ENCODE data around the gene ADAM19. TPM values are rescaled to one million over a fixed set of nuclear protein-coding genes. Genes with fewer than 3 reads are reported as not detected.

The ADAM19 gene
- total and polyA plus RNA-seq, 2 of the 4 experiments (the other 2 are of a cell fraction): 35.5 to 49.2 TPM

DNA sequence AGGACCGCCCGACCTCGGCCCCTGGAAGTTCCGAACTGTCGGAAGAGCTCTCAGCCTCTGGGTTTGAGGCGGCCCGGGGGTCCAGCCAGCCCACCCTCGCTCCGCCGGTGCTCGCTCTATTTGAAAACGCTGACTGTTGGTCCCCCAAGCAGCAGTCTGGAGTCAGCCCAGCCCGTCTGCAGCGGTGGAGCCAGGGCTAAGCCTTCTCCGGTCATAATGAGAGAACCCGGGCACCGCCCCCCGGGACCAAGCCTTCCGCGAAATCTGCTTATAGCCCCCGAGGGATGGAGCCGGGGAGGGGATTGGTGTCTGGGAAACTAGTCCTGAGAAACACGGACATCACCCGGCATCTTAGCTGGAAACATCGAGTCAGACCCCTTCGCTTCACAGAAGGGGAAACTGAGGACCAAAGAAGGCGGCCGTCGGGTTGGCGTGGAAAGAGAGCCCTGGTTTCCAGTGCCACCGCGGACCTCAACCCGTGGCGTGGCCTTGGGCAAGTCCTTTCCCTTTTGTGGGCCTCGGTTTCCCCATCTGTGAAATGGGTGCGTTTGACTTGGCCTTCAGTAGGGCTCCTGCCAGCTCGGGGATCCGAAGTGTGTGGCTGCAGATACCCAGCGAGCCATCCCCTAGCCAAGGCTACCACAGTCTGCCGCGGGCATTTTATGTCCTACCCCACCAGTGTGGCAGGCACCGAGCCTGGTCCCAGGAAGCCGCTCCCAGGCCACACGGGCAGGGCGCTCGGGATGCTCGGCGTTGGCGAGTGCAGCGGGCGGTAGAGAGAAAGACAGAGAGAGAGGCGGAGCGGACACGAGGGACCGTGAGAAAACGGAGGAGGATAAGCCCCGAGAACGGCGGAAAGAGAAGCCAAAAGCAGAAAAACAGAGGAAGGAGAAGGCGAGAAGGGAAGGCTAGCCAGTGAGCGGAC is 857 bp downstream of the ADAM19 start:
- peak overlapping the region; percentile 80 for H3K4me3 ChIP-seq (ENCODE audit: insufficient read depth, low read depth, low read length)
- H3K23ac ChIP-seq (ENCODE audit: low read depth, low read length): peak overlapping the region; percentile 99
- H3K27me3 ChIP-seq (ENCODE audit: control insufficient read depth, insufficient read depth, low read length): no peaks in the 10 kb centered on the region
- peaks cover 5 to 41% of the 10 kb centered on the region in 2 experiments; a peak in 3 of 4 replicates for H3K79me1 ChIP-seq (ENCODE audit: low read depth in 1 of 2, low read length in 2 of 2)
- H3K9me1 ChIP-seq (ENCODE audit: insufficient read depth, low read length): peaks cover 18% of the 10 kb centered on the region
- H4K91ac ChIP-seq (ENCODE audit: insufficient read depth, low read depth, low read length): peak overlapping the region; percentile 85
- dilution Hi-C loops (cut with HindIII; ENCODE audit: low sequenced_read_pairs, unreplicated experiment) (no loop called here), intact Hi-C loops (cut with micrococcal nuclease) (loop anchor here (2.0 to 5.0 kb wide), 4 partner anchors 58 to 143 kb away; no protein-coding TSS in a partner anchor), in situ Hi-C loops (cut with MboI; ENCODE audit: low sequenced_read_pairs) (loop anchor here (25.0 kb wide), 1 partner anchor 1613 kb away; no protein-coding TSS in a partner anchor)
- H2BK5ac ChIP-seq (ENCODE audit: low read depth, low read length, poor library complexity, severe bottlenecking): peak overlapping the region; percentile 61
- H3K56ac ChIP-seq (ENCODE audit: extremely low read depth, insufficient read depth, low read length): peak overlapping the region; percentile 86
- WGBS, 2 experiments (ENCODE audit: extremely low coverage in 2 of 2, insufficient read length in 1 of 2): 7% methylated on average over 27 of the region's 61 CpGs; no CpG with 5 or more reads in 1 of the 2 experiments
- peak overlapping the region; percentile 91 for H4K5ac ChIP-seq (ENCODE audit: low read depth, low read length)
- peak overlapping the region; percentile 94 for H3K4ac ChIP-seq (ENCODE audit: low read depth, low read length)
- CTCF ChIA-PET: interaction anchor here (0.7 kb wide), 1 partner anchor 246 kb away, joined by 3 read pairs; no protein-coding TSS in a partner anchor
- H3K4me1 ChIP-seq (ENCODE audit: control insufficient read depth, insufficient read depth, low read length): peaks cover 14% of the 10 kb centered on the region
- peaks cover 6% of the 10 kb centered on the region for H3K36me3 ChIP-seq (ENCODE audit: control insufficient read depth, insufficient read depth, low read length)
- H3K4me2 ChIP-seq (ENCODE audit: low read depth, low read length): peak overlapping the region; percentile 100
- H2BK15ac ChIP-seq (ENCODE audit: low read depth, low read length): peak overlapping the region; percentile 48; the same call in 2 of the 3 replicates
- peak overlapping the region; percentile 86 for H3K27ac ChIP-seq (ENCODE audit: insufficient read depth, low read length)
- DNase-seq (peak; percentile 47), ATAC-seq (ENCODE audit: low read depth) (peak; percentile 24)
- H2BK120ac ChIP-seq (ENCODE audit: low read depth, low read length): peak overlapping the region; percentile 72
- peaks cover 4% of the 10 kb centered on the region for H4K20me1 ChIP-seq (ENCODE audit: insufficient read depth, low read length)
- no peaks in the 10 kb centered on the region for H3K9me3 ChIP-seq (ENCODE audit: control insufficient read depth, insufficient read depth, low read length)
- peak overlapping the region; percentile 96 for H2AK5ac ChIP-seq (ENCODE audit: low read depth, low read length)
- H3K9ac ChIP-seq (ENCODE audit: low read depth, low read length): peak overlapping the region; percentile 88
- peak overlapping the region; percentile 97 for H3K14ac ChIP-seq (replicated peaks; ENCODE audit: low read depth, low read length)
- peak overlapping the region; percentile 71 for H2BK20ac ChIP-seq (ENCODE audit: low read depth, low read length)
- peak overlapping the region; percentile 47 for H2AK9ac ChIP-seq (replicated peaks; ENCODE audit: low read depth, low read length, poor library complexity)
- H4K8ac ChIP-seq (ENCODE audit: low read depth in 2 of 2, low read length in 2 of 2): peak overlapping the region; percentile 49 to 84
- POLR2A ChIA-PET (ENCODE audit: unreplicated experiment): no interaction called here
- no TSS peak for BruUV-seq (replicated peaks)
- peak overlapping the region; percentile 81 for H3K18ac ChIP-seq (ENCODE audit: low read depth, low read length)
- H2AFZ ChIP-seq (replicated peaks; ENCODE audit: low read length, poor library complexity): peak overlapping the region; percentile 90
- TF ChIP-seq BHLHE40 (IDR thresholded peaks at IDR 0.05; ENCODE audit: low read depth, low read length): no peak
- TF ChIP-seq, protein P1, sequence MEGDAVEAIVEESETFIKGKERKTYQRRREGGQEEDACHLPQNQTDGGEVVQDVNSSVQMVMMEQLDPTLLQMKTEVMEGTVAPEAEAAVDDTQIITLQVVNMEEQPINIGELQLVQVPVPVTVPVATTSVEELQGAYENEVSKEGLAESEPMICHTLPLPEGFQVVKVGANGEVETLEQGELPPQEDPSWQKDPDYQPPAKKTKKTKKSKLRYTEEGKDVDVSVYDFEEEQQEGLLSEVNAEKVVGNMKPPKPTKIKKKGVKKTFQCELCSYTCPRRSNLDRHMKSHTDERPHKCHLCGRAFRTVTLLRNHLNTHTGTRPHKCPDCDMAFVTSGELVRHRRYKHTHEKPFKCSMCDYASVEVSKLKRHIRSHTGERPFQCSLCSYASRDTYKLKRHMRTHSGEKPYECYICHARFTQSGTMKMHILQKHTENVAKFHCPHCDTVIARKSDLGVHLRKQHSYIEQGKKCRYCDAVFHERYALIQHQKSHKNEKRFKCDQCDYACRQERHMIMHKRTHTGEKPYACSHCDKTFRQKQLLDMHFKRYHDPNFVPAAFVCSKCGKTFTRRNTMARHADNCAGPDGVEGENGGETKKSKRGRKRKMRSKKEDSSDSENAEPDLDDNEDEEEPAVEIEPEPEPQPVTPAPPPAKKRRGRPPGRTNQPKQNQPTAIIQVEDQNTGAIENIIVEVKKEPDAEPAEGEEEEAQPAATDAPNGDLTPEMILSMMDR (conservative IDR thresholded peaks at IDR 0.05; ENCODE audit: low read depth, low read length): no peak
- no peak for TF ChIP-seq MAFK (IDR thresholded peaks at IDR 0.05; ENCODE audit: low read depth, low read length)
- TF ChIP-seq POLR2A (IDR thresholded peaks at IDR 0.05; ENCODE audit: low read depth, low read length): peak; percentile 28; the same call in 1 of the 2 replicates
- no peak for TF ChIP-seq MAZ (IDR thresholded peaks at IDR 0.05; ENCODE audit: borderline replicate concordance, low read depth, low read length)
- peak; percentile 69; the same call in 1 of the 2 replicates for TF ChIP-seq MXI1 (IDR thresholded peaks at IDR 0.05; ENCODE audit: borderline replicate concordance, low read depth, low read length)
- no peak for TF ChIP-seq RAD21 (IDR thresholded peaks at IDR 0.05; ENCODE audit: low read length)
- TF ChIP-seq, protein P2, sequence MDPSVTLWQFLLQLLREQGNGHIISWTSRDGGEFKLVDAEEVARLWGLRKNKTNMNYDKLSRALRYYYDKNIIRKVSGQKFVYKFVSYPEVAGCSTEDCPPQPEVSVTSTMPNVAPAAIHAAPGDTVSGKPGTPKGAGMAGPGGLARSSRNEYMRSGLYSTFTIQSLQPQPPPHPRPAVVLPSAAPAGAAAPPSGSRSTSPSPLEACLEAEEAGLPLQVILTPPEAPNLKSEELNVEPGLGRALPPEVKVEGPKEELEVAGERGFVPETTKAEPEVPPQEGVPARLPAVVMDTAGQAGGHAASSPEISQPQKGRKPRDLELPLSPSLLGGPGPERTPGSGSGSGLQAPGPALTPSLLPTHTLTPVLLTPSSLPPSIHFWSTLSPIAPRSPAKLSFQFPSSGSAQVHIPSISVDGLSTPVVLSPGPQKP (IDR thresholded peaks at IDR 0.05; ENCODE audit: borderline replicate concordance, low read depth, low read length): no peak
- TF ChIP-seq RFX5 (IDR thresholded peaks at IDR 0.05; ENCODE audit: low read depth, low read length): no peak
- no peak for TF ChIP-seq NFE2L2 (IDR thresholded peaks at IDR 0.05; ENCODE audit: low read depth, low read length)
- TF ChIP-seq CHD1 (IDR thresholded peaks at IDR 0.05; ENCODE audit: low read depth, low read length): peak; percentile 9; the same call in 1 of the 2 replicates
- no peak for TF ChIP-seq CEBPB (IDR thresholded peaks at IDR 0.05; ENCODE audit: low read depth, low read length)
- TF ChIP-seq RCOR1 (IDR thresholded peaks at IDR 0.05; ENCODE audit: insufficient replicate concordance, low read length): peak; percentile 76
- no peak for TF ChIP-seq SMC3 (IDR thresholded peaks at IDR 0.05; ENCODE audit: low read depth, low read length)
